ENCODE results near the gene HIPK2.

GRCh38 chr7:139525239-139525638 is 252.6 kb downstream of the HIPK2 start:
- TF ChIP-seq L3MBTL2 (conservative IDR thresholded peaks at IDR 0.05) (no peak), CTBP1 (IDR thresholded peaks at IDR 0.05; ENCODE audit: borderline replicate concordance) (no peak), SUZ12 (IDR thresholded peaks at IDR 0.05) (no peak), BHLHE40 (IDR thresholded peaks at IDR 0.05; ENCODE audit: borderline replicate concordance) (no peak), LEF1 (IDR thresholded peaks at IDR 0.05; ENCODE audit: borderline replicate concordance) (no peak), PKNOX1 (IDR thresholded peaks at IDR 0.05) (no peak), SP1 (IDR thresholded peaks at IDR 0.05) (no peak), NFRKB (IDR thresholded peaks at IDR 0.05) (no peak), TARDBP (IDR thresholded peaks at IDR 0.05) (no peak), FOXK2 (IDR thresholded peaks at IDR 0.05) (no peak), FOXA1 (IDR thresholded peaks at IDR 0.05) (no peak), ZNF384 (IDR thresholded peaks at IDR 0.05) (no peak), FOXM1 (IDR thresholded peaks at IDR 0.05; ENCODE audit: borderline replicate concordance) (no peak)

All from HEK293T (cell line).